OCI-LY7 (cell line): ENCODE measurements around the gene MAP1LC3B. TPM values are rescaled to one million over a fixed set of nuclear protein-coding genes. Genes with fewer than 3 reads are reported as not detected.

Experiments
- BruUV-seq: library from RNA; stranded (reverse); fragments of 400-500 nt; replicated peaks from 2 replicates; lab custom pipeline; 2021; lab: Mats Ljungman, UMichigan
- CTCF ChIA-PET: fragments of 300-600 bp; sonication (Branson Sonifier 250); formaldehyde crosslinking; loops from one replicate; lab custom pipeline; 2022; ENCODE audit warnings: antibody characterized with exemption; ENCODE audit not compliant: unreplicated experiment; lab: Charles Lee
- POLR2A ChIA-PET: fragments of 300-600 bp; sonication (Branson Sonifier 250); formaldehyde crosslinking; loops from one replicate; lab custom pipeline; 2022; ENCODE audit warnings: antibody characterized with exemption; lab: Charles Lee
- DNase-seq: peaks from one replicate; pipeline ENCODE4 v3.0.0-alpha.2; 2015; ENCODE audit warnings: low spot score
- H2AFZ ChIP-seq: fragments of 200-600 bp; sonication (generic), shearing (Covaris generic); 2 replicates; pipeline ENCODE4 v1.6.1; 2014; ENCODE audit warnings: mild to moderate bottlenecking, antibody characterized with exemption, low read length, moderate library complexity
- H3K27ac ChIP-seq: fragments of 200-600 bp; sonication (generic); 2 replicates; pipeline ENCODE4 v1.5.1; 2014; ENCODE audit warnings: mixed run types, low read depth, mild to moderate bottlenecking, moderate library complexity, low read length, inconsistent platforms; ENCODE audit not compliant: poor library complexity, severe bottlenecking
- H3K36me3 ChIP-seq: fragments of 200-600 bp; sonication (generic); 2 replicates; pipeline ENCODE4 v1.6.1; 2014; ENCODE audit warnings: mild to moderate bottlenecking, antibody characterized with exemption, low read length, moderate library complexity, mixed read lengths; ENCODE audit not compliant: insufficient read depth
- H3K4me1 ChIP-seq: fragments of 200-600 bp; sonication (generic); 2 replicates; pipeline ENCODE4 v1.5.1; 2014; ENCODE audit warnings: mild to moderate bottlenecking, low read length; ENCODE audit not compliant: insufficient read depth, poor library complexity, severe bottlenecking
- H3K4me2 ChIP-seq: fragments of 200-600 bp; sonication (generic); 2 replicates; pipeline ENCODE4 v1.6.1; 2014; ENCODE audit warnings: mild to moderate bottlenecking, low read length
- H3K4me3 ChIP-seq: fragments of 200-600 bp; sonication (generic); 2 replicates; pipeline ENCODE4 v1.5.1; 2014; ENCODE audit warnings: mild to moderate bottlenecking, low read depth, low read length; ENCODE audit not compliant: poor library complexity, severe bottlenecking
- H3K79me2 ChIP-seq: fragments of 200-600 bp; sonication (generic); 2 replicates; pipeline ENCODE4 v1.6.1; 2016; ENCODE audit warnings: low read depth, mild to moderate bottlenecking, low read length, moderate library complexity, mixed read lengths; ENCODE audit not compliant: insufficient read depth
- H3K9me2 ChIP-seq: fragments of 200-600 bp; sonication (generic); 2 replicates; pipeline ENCODE4 v1.6.1; 2016; ENCODE audit warnings: mild to moderate bottlenecking, low read length, mixed read lengths; ENCODE audit not compliant: insufficient read depth
- H3K9me3 ChIP-seq: fragments of 200-600 bp; sonication (generic); 2 replicates; pipeline ENCODE4 v1.6.1; 2014; ENCODE audit warnings: mild to moderate bottlenecking, mixed run types, low read length, mixed read lengths
- H4K20me1 ChIP-seq: fragments of 200-600 bp; sonication (generic); 2 replicates; pipeline ENCODE4 v1.6.1; 2014; ENCODE audit warnings: mild to moderate bottlenecking, antibody characterized with exemption, low read length, moderate library complexity, mixed read lengths; ENCODE audit not compliant: insufficient read depth
- EZH2phosphoT487 ChIP-seq: fragments of 200-600 bp; sonication (generic); IDR thresholded peaks from 2 replicates; pipeline ENCODE4 v1.6.1; 2018; ENCODE audit warnings: low read depth, borderline replicate concordance, mild to moderate bottlenecking, mixed run types, antibody characterized with exemption, low read length, moderate library complexity, mixed read lengths
- intact Hi-C: fragments of 100-400 bp; cut with micrococcal nuclease; formaldehyde crosslinking; loops from one replicate; pipeline ENCODE4 v1.10.0; 2022; ENCODE audit not compliant: unreplicated experiment
- total RNA-seq, 2 experiments: library from RNA; depleted of rRNA in 1 of 2; stranded (reverse); fragments of >200 nt in 1 of 2; shearing (Covaris generic) in 1 of 2; gene quantifications; 2 replicates each; pipeline ENCODE4 v1.2.3, GENCODE V29; 2014 to 2022
- TF ChIP-seq, protein P1 (sequence below): fragments of 200-600 bp; sonication (generic); conservative IDR thresholded peaks from 2 replicates; pipeline ENCODE4 v1.5.1; 2014; ENCODE audit warnings: mild to moderate bottlenecking, antibody characterized with exemption, low read length, moderate library complexity, mixed read lengths

MAP1LC3B gene
- total RNA-seq, 2 experiments from 2014 or later = 15.3 to 43.8 TPM

DNA sequence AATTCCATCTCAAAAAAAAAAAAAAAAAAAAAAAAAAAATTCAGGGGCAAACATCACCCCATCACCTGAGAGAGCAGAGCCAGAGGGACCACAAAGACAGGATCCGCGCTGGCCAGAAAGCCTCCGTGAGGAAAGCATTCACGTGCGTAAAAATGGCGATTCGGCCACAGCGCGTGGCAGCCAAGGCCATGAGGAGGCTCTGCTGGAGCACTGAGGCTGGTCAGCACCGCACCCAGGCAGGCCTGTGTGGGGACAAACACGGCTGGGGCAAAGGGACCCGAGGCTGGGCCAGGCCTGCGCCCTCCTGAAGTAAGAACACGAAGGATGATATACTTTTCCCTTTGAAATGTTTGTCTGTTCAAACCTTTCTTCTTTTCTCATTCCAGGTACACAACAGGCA lies 45.2 kb downstream of the MAP1LC3B start:
- no peak for TF ChIP-seq EZH2phosphoT487
- TF ChIP-seq, protein P1, sequence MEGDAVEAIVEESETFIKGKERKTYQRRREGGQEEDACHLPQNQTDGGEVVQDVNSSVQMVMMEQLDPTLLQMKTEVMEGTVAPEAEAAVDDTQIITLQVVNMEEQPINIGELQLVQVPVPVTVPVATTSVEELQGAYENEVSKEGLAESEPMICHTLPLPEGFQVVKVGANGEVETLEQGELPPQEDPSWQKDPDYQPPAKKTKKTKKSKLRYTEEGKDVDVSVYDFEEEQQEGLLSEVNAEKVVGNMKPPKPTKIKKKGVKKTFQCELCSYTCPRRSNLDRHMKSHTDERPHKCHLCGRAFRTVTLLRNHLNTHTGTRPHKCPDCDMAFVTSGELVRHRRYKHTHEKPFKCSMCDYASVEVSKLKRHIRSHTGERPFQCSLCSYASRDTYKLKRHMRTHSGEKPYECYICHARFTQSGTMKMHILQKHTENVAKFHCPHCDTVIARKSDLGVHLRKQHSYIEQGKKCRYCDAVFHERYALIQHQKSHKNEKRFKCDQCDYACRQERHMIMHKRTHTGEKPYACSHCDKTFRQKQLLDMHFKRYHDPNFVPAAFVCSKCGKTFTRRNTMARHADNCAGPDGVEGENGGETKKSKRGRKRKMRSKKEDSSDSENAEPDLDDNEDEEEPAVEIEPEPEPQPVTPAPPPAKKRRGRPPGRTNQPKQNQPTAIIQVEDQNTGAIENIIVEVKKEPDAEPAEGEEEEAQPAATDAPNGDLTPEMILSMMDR = no peak
- POLR2A ChIA-PET = interaction anchor here (0.5 kb wide), 1 partner anchor 411 kb away, joined by 3 read pairs; no protein-coding TSS in a partner anchor
- Histone ChIP-seq H3K4me1 (peaks cover 9% of the 10 kb centered on the region), H3K4me2 (no peak overlapping the region), H4K20me1 (no peaks in the 10 kb centered on the region), H3K4me3 (no peak overlapping the region), H2AFZ (no peak overlapping the region), H3K9me3 (no peaks in the 10 kb centered on the region), H3K27ac (no peak overlapping the region), H3K36me3 (peaks cover 2% of the 10 kb centered on the region; the same call in 1 of the 2 replicates), H3K79me2 (no peaks in the 10 kb centered on the region), H3K9me2 (no peaks in the 10 kb centered on the region)
- intact Hi-C loops = no loop called here
- DNase-seq = no peak
- BruUV-seq = no TSS peak
- CTCF ChIA-PET = no interaction called here

DNA sequence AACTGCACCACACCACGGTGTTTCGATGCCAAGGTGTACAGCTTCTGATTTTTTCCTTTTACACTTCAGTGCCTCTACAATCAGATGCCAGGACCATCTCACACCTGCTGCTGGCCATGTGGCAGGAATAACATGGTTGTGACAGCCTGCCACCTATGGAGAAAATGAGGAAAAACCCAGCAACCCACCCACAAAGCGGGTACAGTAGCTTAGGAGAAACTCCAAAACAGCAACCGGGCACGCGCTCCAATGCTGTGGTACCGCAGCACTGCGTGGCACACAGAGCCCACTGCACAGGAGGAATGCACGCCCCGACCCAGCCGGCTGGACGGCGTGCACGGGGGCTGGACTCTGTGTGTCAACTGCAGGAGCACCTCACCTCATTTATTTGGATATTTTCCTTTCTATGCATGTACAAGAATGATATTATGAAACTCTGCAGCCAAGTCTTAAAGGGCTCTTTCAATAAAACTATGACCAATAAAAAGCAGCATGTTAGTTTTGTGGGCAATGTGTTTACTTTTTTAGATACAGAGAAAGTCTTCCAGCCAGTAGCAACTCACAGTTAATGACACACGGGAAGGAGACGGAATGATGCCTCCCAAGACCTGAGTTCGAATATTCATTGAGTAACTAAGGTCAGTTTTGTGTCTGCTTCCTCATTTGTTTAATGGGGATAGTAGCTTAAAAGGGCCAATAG lies 45.9 kb downstream of the MAP1LC3B start:
- H3K4me3 ChIP-seq = no peak overlapping the region
- H3K9me3 ChIP-seq = no peaks in the 10 kb centered on the region
- no peak for DNase-seq
- ChIA-PET CTCF (no interaction called here), POLR2A (no interaction called here)
- BruUV-seq = no TSS peak
- TF ChIP-seq EZH2phosphoT487 = no peak
- no peaks in the 10 kb centered on the region for H3K9me2 ChIP-seq
- no peak overlapping the region for H2AFZ ChIP-seq
- peaks cover 2% of the 10 kb centered on the region; the same call in 1 of the 2 replicates for H3K36me3 ChIP-seq
- no peaks in the 10 kb centered on the region for H3K79me2 ChIP-seq
- intact Hi-C loops = no loop called here
- H4K20me1 ChIP-seq = no peaks in the 10 kb centered on the region
- no peak overlapping the region for H3K4me2 ChIP-seq
- peaks cover 9% of the 10 kb centered on the region for H3K4me1 ChIP-seq
- H3K27ac ChIP-seq = no peak overlapping the region

DNA sequence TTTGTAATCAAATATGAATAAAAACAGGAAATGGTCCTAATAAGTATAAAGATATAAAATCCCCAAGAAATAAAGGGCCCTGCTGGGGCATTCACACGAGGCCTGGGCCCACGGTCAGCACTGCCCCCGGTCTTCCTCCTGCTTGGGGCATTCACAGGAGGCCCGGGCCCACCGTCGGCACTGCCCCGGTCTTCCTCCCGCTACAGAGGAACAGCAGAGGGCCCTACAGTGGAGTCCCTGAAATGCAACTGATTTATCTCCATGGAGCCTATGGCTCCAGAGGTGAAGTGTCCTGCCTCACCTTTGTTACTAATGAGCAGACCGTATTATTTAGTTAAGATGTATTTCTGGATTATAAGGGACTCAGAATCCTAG lies 46.5 kb downstream of the MAP1LC3B start:
- TF ChIP-seq, protein P1 = no peak
- no peak for TF ChIP-seq EZH2phosphoT487
- intact Hi-C loops = no loop called here
- no TSS peak for BruUV-seq
- no peak for DNase-seq
- H3K27ac ChIP-seq = no peak overlapping the region
- H2AFZ ChIP-seq = no peak overlapping the region
- ChIA-PET POLR2A (no interaction called here), CTCF (no interaction called here)
- H3K9me3 ChIP-seq = no peaks in the 10 kb centered on the region
- peaks cover 9% of the 10 kb centered on the region for H3K4me1 ChIP-seq
- H3K4me3 ChIP-seq = no peak overlapping the region
- H3K9me2 ChIP-seq = no peaks in the 10 kb centered on the region
- H4K20me1 ChIP-seq = no peaks in the 10 kb centered on the region
- peaks cover 2% of the 10 kb centered on the region; the same call in 1 of the 2 replicates for H3K36me3 ChIP-seq
- no peak overlapping the region for H3K4me2 ChIP-seq
- no peaks in the 10 kb centered on the region for H3K79me2 ChIP-seq
